Neural progenitor cell (in vitro differentiated cells): ENCODE results near the gene RASGRP4. TPM values are rescaled to one million over a fixed set of nuclear protein-coding genes. Genes with fewer than 3 reads are reported as not detected.

Experiments used
- DNase-seq: peaks from one replicate; pipeline ENCODE4 v3.0.0-alpha.2; 2016; ENCODE audit warnings: low spot score
- H2AFZ ChIP-seq: fragments of 200-600 bp; sonication (generic); replicated peaks from 2 replicates; pipeline ENCODE4 v1.6.1; 2016; ENCODE audit warnings: antibody characterized with exemption
- H3F3A ChIP-seq: fragments of 200-600 bp; sonication (generic); 2 replicates; pipeline ENCODE4 v1.6.1; 2016; ENCODE audit warnings: antibody characterized with exemption, low read depth
- H3K27ac ChIP-seq: fragments of 200-600 bp; sonication (generic); 2 replicates; pipeline ENCODE4 v1.5.1; 2016; ENCODE audit warnings: mild to moderate bottlenecking
- H3K27me3 ChIP-seq: fragments of 200-600 bp; sonication (generic); 2 replicates; pipeline ENCODE4 v1.6.1; 2016; ENCODE audit warnings: mild to moderate bottlenecking, moderate library complexity
- H3K36me3 ChIP-seq: fragments of 200-600 bp; sonication (generic); 2 replicates; pipeline ENCODE4 v1.5.1; 2016
- H3K4me1 ChIP-seq: fragments of 200-600 bp; sonication (generic); 2 replicates; pipeline ENCODE4 v1.6.1; 2016; ENCODE audit warnings: mixed run types
- H3K4me2 ChIP-seq: fragments of 200-600 bp; sonication (generic); 2 replicates; pipeline ENCODE4 v1.6.1; 2016
- H3K4me3 ChIP-seq: fragments of 200-600 bp; sonication (generic); 2 replicates; pipeline ENCODE4 v1.5.1; 2016
- H3K79me2 ChIP-seq: fragments of 200-600 bp; sonication (generic); 2 replicates; pipeline ENCODE4 v1.6.1; 2016; ENCODE audit warnings: low read depth
- H3K9ac ChIP-seq: fragments of 200-600 bp; sonication (generic); 2 replicates; pipeline ENCODE4 v1.6.1; 2016
- H3K9me3 ChIP-seq: fragments of 200-600 bp; sonication (generic); 2 replicates; pipeline ENCODE4 v1.5.1; 2016; ENCODE audit warnings: low read depth
- H4K20me1 ChIP-seq: fragments of 200-600 bp; sonication (generic); 2 replicates; pipeline ENCODE4 v1.6.1; 2016; ENCODE audit warnings: low read depth
- H3K27ac Mint-ChIP-seq: 3 replicates; pipeline ENCODE4 v1.8.0; 2021; ENCODE audit warnings: mixed read lengths
- H3K27me3 Mint-ChIP-seq: 2 replicates; pipeline ENCODE4 v1.8.0; 2022; ENCODE audit warnings: low read depth, mild to moderate bottlenecking, inconsistent platforms, moderate library complexity, mixed read lengths; ENCODE audit not compliant: insufficient read depth
- H3K36me3 Mint-ChIP-seq: 3 replicates; pipeline ENCODE4 v1.8.0; 2021; ENCODE audit warnings: mixed read lengths
- H3K4me1 Mint-ChIP-seq: 3 replicates; pipeline ENCODE4 v1.8.0; 2021; ENCODE audit warnings: mixed read lengths
- H3K4me3 Mint-ChIP-seq: 3 replicates; pipeline ENCODE4 v1.8.0; 2021; ENCODE audit warnings: mild to moderate bottlenecking, moderate library complexity, mixed read lengths
- H3K9me3 Mint-ChIP-seq: 3 replicates; pipeline ENCODE4 v1.8.0; 2020; ENCODE audit warnings: mixed read lengths
- EZH2 ChIP-seq: fragments of 200-600 bp; sonication (generic); IDR thresholded peaks from 2 replicates; pipeline ENCODE4 v1.6.1; 2017; ENCODE audit warnings: antibody characterized with exemption, mild to moderate bottlenecking, moderate library complexity
- EZH2phosphoT487 ChIP-seq: fragments of 200-600 bp; sonication (generic); IDR thresholded peaks from 2 replicates; pipeline ENCODE4 v1.6.1; 2017; ENCODE audit warnings: antibody characterized with exemption
- total RNA-seq: library from RNA; depleted of rRNA; stranded (reverse); fragments of >200 nt; gene quantifications from 2 replicates; pipeline ENCODE4 v1.2.3, GENCODE V29; 2015; ENCODE audit warnings: low replicate concordance
- TF ChIP-seq, protein P1 (sequence below): fragments of 200-600 bp; sonication (generic); IDR thresholded peaks from 2 replicates; pipeline ENCODE4 v1.5.1; 2017; ENCODE audit warnings: antibody characterized with exemption, mild to moderate bottlenecking

The RASGRP4 gene
- total RNA-seq, 1 donor from 2014 or later: not detected

GRCh38 chr19:38383743-38384142 is 42.3 kb downstream of the RASGRP4 start:
- TF ChIP-seq EZH2 (no peak), EZH2phosphoT487 (no peak)
- TF ChIP-seq, protein P1, sequence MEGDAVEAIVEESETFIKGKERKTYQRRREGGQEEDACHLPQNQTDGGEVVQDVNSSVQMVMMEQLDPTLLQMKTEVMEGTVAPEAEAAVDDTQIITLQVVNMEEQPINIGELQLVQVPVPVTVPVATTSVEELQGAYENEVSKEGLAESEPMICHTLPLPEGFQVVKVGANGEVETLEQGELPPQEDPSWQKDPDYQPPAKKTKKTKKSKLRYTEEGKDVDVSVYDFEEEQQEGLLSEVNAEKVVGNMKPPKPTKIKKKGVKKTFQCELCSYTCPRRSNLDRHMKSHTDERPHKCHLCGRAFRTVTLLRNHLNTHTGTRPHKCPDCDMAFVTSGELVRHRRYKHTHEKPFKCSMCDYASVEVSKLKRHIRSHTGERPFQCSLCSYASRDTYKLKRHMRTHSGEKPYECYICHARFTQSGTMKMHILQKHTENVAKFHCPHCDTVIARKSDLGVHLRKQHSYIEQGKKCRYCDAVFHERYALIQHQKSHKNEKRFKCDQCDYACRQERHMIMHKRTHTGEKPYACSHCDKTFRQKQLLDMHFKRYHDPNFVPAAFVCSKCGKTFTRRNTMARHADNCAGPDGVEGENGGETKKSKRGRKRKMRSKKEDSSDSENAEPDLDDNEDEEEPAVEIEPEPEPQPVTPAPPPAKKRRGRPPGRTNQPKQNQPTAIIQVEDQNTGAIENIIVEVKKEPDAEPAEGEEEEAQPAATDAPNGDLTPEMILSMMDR: no peak
- H3K36me3 Mint-ChIP-seq: peaks cover 16% of the 10 kb centered on the region
- no peaks in the 10 kb centered on the region for H3K36me3 ChIP-seq
- H3K4me1 Mint-ChIP-seq: peaks cover 4% of the 10 kb centered on the region
- no peaks in the 10 kb centered on the region for H3K79me2 ChIP-seq
- H3K27ac Mint-ChIP-seq: no peak overlapping the region
- no peak overlapping the region for H3K4me3 Mint-ChIP-seq
- no peaks in the 10 kb centered on the region for H3K4me1 ChIP-seq
- DNase-seq: no peak
- H3K27me3 ChIP-seq: peaks cover 24% of the 10 kb centered on the region
- H3K4me2 ChIP-seq: no peak overlapping the region
- peaks cover 32% of the 10 kb centered on the region for H4K20me1 ChIP-seq
- H3K9me3 ChIP-seq: no peaks in the 10 kb centered on the region
- no peak overlapping the region for H3K9ac ChIP-seq
- peaks cover 12% of the 10 kb centered on the region for H3K27me3 Mint-ChIP-seq
- H3K27ac ChIP-seq: no peak overlapping the region
- no peak overlapping the region for H3K4me3 ChIP-seq
- H3F3A ChIP-seq: peaks cover 20% of the 10 kb centered on the region
- H2AFZ ChIP-seq: no peak overlapping the region
- H3K9me3 Mint-ChIP-seq: no peaks in the 10 kb centered on the region

- no peaks in the 10 kb centered on the region for H3K36me3 ChIP-seq
- Mint-ChIP-seq H3K36me3 (peaks cover 16% of the 10 kb centered on the region), H3K4me1 (peaks cover 4% of the 10 kb centered on the region), H3K27me3 (peaks cover 12% of the 10 kb centered on the region), H3K27ac (no peak overlapping the region), H3K9me3 (no peaks in the 10 kb centered on the region), H3K4me3 (no peak overlapping the region)
- no peaks in the 10 kb centered on the region for H3K9me3 ChIP-seq
- H3K27ac ChIP-seq: no peak overlapping the region
- H3K4me1 ChIP-seq: no peaks in the 10 kb centered on the region
- H2AFZ ChIP-seq: no peak overlapping the region
- no peak overlapping the region for H3K9ac ChIP-seq
- peaks cover 24% of the 10 kb centered on the region for H3K27me3 ChIP-seq
- H3K4me3 ChIP-seq: no peak overlapping the region
- H3K4me2 ChIP-seq: no peak overlapping the region
- no peaks in the 10 kb centered on the region for H3K79me2 ChIP-seq
- no peak for DNase-seq
- peaks cover 16% of the 10 kb centered on the region for H3F3A ChIP-seq
- TF ChIP-seq EZH2phosphoT487: no peak
- TF ChIP-seq, protein P1: no peak
- no peak for TF ChIP-seq EZH2
- peaks cover 32% of the 10 kb centered on the region for H4K20me1 ChIP-seq
These were observed 42.8 kb downstream of the RASGRP4 start for GRCh38 chr19:38383184-38383583.

DNA sequence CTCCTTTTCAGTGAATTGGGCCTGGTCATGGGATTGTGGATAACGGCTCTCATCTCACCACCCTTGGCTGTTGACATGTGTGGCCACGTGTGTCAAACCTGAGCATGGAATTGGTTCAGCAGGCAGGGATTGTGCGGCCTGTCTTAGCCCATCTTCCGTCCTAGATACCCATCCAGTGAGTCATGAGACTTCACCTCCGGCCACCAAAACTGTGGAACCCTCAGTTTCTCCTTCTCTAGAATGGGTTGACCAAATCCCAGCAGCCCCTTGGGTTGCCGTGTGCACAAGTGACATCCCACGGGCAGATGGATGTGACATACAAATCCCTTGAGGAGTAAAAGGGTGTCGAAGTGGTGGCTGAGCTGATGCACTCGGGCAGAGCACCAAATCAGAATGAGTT is 44.9 kb downstream of the RASGRP4 start:
- peaks cover 20% of the 10 kb centered on the region for H3K36me3 Mint-ChIP-seq
- no peaks in the 10 kb centered on the region for H3K9me3 ChIP-seq
- no peak overlapping the region for H3K27ac ChIP-seq
- TF ChIP-seq, protein P1: no peak
- no peak for TF ChIP-seq EZH2phosphoT487
- TF ChIP-seq EZH2: no peak
- H3K9ac ChIP-seq: no peak overlapping the region
- H3K4me3 ChIP-seq: no peak overlapping the region
- H3K9me3 Mint-ChIP-seq: no peaks in the 10 kb centered on the region
- no peaks in the 10 kb centered on the region for H3K4me1 ChIP-seq
- no peak overlapping the region for H3K4me3 Mint-ChIP-seq
- no peak overlapping the region for H3K27ac Mint-ChIP-seq
- no peak for DNase-seq
- H3K27me3 Mint-ChIP-seq: peaks cover 8% of the 10 kb centered on the region
- H4K20me1 ChIP-seq: peaks cover 27% of the 10 kb centered on the region
- H3F3A ChIP-seq: peaks cover 1% of the 10 kb centered on the region
- H3K4me1 Mint-ChIP-seq: peaks cover 6% of the 10 kb centered on the region
- no peak overlapping the region for H3K4me2 ChIP-seq
- no peak overlapping the region for H2AFZ ChIP-seq
- H3K79me2 ChIP-seq: peaks cover 18% of the 10 kb centered on the region
- peaks cover 12% of the 10 kb centered on the region for H3K27me3 ChIP-seq
- H3K36me3 ChIP-seq: no peaks in the 10 kb centered on the region
